Measurements from ENCODE around the gene KDM2A. TPM values are rescaled to one million over a fixed set of nuclear protein-coding genes. Genes with fewer than 3 reads are reported as not detected.

Gene KDM2A
- polyA plus RNA-seq, 1 experiment: 52.2 TPM

DNA sequence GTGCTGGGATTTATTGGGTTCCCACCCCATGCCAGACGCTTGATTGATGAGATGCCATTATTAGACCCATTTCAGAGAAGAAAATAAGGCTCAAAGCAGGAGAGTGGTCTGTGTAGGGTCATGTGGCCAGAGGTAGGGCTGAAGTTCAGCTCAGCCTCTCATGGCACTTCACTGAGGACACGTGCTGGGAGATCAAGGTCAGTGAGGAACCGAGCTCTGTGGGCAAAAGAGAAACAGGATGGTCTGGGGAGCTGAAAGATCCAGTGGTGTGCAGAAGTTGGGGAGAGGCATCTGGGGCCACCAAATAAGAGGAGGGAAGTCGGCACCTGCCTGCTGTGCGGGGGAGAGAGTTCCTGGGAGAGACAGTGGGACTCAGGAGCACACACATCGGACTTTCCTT is 42.9 kb upstream of the KDM2A start:
- Histone ChIP-seq H3K4me3 (ENCODE audit: low read depth, low read length) (no peak overlapping the region), H3K9me3 (ENCODE audit: control insufficient read depth, insufficient read depth, low read length) (no peaks in the 10 kb centered on the region; the same call in 1 of the 2 replicates), H3K27me3 (ENCODE audit: control insufficient read depth, insufficient read depth, low read length) (no peaks in the 10 kb centered on the region), H3K27ac (ENCODE audit: low read depth, low read length) (no peak overlapping the region)
- TF ChIP-seq, protein P1, sequence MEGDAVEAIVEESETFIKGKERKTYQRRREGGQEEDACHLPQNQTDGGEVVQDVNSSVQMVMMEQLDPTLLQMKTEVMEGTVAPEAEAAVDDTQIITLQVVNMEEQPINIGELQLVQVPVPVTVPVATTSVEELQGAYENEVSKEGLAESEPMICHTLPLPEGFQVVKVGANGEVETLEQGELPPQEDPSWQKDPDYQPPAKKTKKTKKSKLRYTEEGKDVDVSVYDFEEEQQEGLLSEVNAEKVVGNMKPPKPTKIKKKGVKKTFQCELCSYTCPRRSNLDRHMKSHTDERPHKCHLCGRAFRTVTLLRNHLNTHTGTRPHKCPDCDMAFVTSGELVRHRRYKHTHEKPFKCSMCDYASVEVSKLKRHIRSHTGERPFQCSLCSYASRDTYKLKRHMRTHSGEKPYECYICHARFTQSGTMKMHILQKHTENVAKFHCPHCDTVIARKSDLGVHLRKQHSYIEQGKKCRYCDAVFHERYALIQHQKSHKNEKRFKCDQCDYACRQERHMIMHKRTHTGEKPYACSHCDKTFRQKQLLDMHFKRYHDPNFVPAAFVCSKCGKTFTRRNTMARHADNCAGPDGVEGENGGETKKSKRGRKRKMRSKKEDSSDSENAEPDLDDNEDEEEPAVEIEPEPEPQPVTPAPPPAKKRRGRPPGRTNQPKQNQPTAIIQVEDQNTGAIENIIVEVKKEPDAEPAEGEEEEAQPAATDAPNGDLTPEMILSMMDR (IDR thresholded peaks at IDR 0.05; ENCODE audit: low read depth, low read length): no peak
- POLR2A ChIA-PET: no interaction called here
- CTCF ChIA-PET: interaction anchor here (0.6 kb wide), 1 partner anchor 20 kb away, joined by 3 read pairs; no protein-coding TSS in a partner anchor
- DNase-seq (ENCODE audit: low read depth, low spot score): no peak

DNA sequence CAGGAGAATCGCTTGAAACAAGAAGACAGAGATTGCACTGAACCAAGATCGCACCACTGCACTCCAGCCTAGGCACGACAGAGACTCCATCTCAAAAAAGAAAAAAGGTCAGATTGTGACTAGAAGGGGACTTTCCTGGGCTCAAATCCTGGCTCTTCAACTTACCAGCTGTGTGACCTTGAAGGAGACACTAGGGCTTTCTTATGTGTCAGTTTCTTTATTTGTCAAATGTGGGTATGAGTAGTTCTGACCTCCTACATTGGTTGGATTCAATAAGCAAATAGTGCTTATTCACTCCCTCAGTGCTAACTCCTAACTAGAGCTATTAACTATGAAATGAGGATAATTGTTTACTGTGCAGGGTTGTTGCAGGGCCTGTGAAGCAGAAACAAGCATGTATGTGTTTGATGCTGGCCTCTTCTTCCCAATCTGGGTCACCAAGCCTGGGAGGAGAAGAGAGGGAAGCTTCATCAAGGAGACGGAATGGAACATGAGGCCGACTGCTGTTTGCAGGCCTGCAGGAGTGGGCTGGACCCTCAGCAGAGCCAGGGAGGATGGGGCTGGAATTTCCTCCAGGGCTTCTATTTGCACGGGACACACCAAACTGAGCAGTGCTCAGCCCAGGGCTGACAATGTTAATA is 39.9 kb upstream of the KDM2A start:
- TF ChIP-seq, protein P1 (IDR thresholded peaks at IDR 0.05; ENCODE audit: low read depth, low read length): no peak
- Histone ChIP-seq H3K4me3 (ENCODE audit: low read depth, low read length) (no peak overlapping the region), H3K9me3 (ENCODE audit: control insufficient read depth, insufficient read depth, low read length) (no peaks in the 10 kb centered on the region), H3K27me3 (ENCODE audit: control insufficient read depth, insufficient read depth, low read length) (no peaks in the 10 kb centered on the region), H3K27ac (ENCODE audit: low read depth, low read length) (no peak overlapping the region)
- ChIA-PET POLR2A (interaction anchor here (0.8 kb wide), 1 partner anchor 39 kb away, joined by 4 read pairs; the partner anchor contains the start of gene KDM2A), CTCF (no interaction called here)
- no peak for DNase-seq (ENCODE audit: low read depth, low spot score)

DNA sequence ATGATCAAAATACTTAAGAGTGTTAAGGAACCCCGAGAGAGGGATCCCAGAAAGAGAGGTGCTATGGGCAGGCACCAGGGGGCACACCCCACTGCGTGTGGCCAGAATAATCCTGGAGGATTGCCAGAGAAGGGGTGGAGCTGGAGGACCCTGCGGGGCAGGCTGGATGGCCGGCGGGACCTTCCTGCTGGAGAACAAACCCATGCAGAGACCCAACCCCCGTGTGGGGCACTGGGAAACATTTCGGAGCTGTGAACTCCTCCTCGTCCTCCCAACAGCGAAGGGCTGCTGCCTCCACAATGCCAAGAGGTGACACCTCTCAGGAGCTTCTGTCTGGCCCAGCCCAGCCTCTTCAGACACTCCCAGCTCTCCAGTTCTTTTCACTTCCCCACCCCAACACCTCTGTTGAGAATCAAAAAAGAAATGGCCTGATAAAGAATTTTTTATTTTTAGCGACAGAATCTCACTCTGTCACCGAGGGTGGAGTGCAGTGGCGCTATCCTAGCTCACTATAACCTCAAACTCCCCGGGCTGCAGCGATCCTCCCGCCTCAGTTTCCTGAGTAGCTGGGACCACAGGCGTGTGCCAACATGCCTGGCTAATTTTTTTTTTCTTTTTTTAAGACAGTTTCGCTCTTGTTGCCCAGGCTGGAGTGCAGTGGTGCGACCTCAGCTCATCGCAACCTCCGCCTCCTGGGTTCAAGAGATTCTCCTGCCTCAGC is 36.8 kb upstream of the KDM2A start:
- H3K9me3 ChIP-seq (ENCODE audit: control insufficient read depth, insufficient read depth, low read length): no peaks in the 10 kb centered on the region
- H3K4me3 ChIP-seq (ENCODE audit: low read depth, low read length): no peak overlapping the region
- no peak for DNase-seq (ENCODE audit: low read depth, low spot score)
- H3K27ac ChIP-seq (ENCODE audit: low read depth, low read length): no peak overlapping the region
- ChIA-PET POLR2A (no interaction called here), CTCF (interaction anchor here (0.6 to 1.6 kb wide), 7 partner anchors 12 to 235 kb away, joined by 3 to 7 read pairs (median 3); no protein-coding TSS in a partner anchor)
- TF ChIP-seq, protein P1 (IDR thresholded peaks at IDR 0.05; ENCODE audit: low read depth, low read length): no peak
- no peaks in the 10 kb centered on the region for H3K27me3 ChIP-seq (ENCODE audit: control insufficient read depth, insufficient read depth, low read length)

DNA sequence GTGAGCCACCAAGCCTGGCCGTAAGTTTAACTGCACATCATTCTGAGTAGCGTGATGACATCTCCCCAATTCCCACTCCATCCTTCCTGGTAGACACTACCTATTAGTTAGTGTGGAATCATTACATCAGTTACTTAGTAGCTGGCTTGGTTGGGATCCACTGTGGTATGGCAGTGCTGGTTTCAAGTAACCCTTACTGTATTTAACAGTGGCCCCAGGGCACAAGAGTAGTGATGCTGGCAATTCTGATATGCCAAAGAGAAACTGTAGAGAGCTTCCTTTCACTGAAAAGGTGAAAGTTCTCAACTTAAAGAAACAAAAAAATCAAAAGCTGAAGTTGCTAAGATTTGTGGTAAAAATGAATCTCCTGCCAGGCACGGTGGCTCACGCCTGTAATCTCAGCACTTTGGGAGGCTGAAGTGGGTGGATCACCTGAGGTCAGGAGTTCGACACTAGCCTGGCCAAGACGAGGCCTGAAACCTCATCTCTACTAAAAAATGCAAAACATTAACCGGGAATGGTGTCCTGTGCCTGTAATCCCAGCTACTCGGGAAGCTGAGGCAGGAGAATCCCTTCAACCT is 35.2 kb upstream of the KDM2A start:
- no peak overlapping the region for H3K4me3 ChIP-seq (ENCODE audit: low read depth, low read length)
- no peak for DNase-seq (ENCODE audit: low read depth, low spot score)
- no peak overlapping the region for H3K27ac ChIP-seq (ENCODE audit: low read depth, low read length)
- no peaks in the 10 kb centered on the region for H3K27me3 ChIP-seq (ENCODE audit: control insufficient read depth, insufficient read depth, low read length)
- ChIA-PET CTCF (interaction anchor here (0.6 to 0.7 kb wide), 2 partner anchors 276 to 389 kb away, joined by 3 read pairs; no protein-coding TSS in a partner anchor), POLR2A (no interaction called here)
- TF ChIP-seq, protein P1 (IDR thresholded peaks at IDR 0.05; ENCODE audit: low read depth, low read length): no peak
- no peaks in the 10 kb centered on the region for H3K9me3 ChIP-seq (ENCODE audit: control insufficient read depth, insufficient read depth, low read length)

GRCh38 chr11:67085617-67086016 is 33.4 kb upstream of the KDM2A start:
- H3K4me3 ChIP-seq (ENCODE audit: low read depth, low read length): no peak overlapping the region
- POLR2A ChIA-PET: no interaction called here
- CTCF ChIA-PET: interaction anchor here (1.0 kb wide), 1 partner anchor 64 kb away, joined by 3 read pairs; no protein-coding TSS in a partner anchor
- DNase-seq (ENCODE audit: low read depth, low spot score): no peak
- H3K9me3 ChIP-seq (ENCODE audit: control insufficient read depth, insufficient read depth, low read length): no peaks in the 10 kb centered on the region
- TF ChIP-seq, protein P1 (IDR thresholded peaks at IDR 0.05; ENCODE audit: low read depth, low read length): no peak
- no peak overlapping the region for H3K27ac ChIP-seq (ENCODE audit: low read depth, low read length)
- H3K27me3 ChIP-seq (ENCODE audit: control insufficient read depth, insufficient read depth, low read length): no peaks in the 10 kb centered on the region
